Activated T-cell treated with anti-CD3 and anti-CD28 coated beads, Interleukin-2, amount 50 U/mL, for 1 hour (primary cell): ENCODE measurements around the gene CYB5R4.
"Not testable (repeated sequence)": the region's sequence is repeated elsewhere in the genome, so short reads cannot be mapped to it uniquely, and the experiment has no call there.

Experiments
- DNase-seq: peaks from one replicate; pipeline ENCODE4 v3.0.0-alpha.2; 2020

The CYB5R4 gene

GRCh38 chr6:83917001-83917400 lies 57.5 kb downstream of the CYB5R4 start:
- no peak for DNase-seq

- DNase-seq, result no peak
Measured at GRCh38 chr6:83920017-83920416, 60.5 kb downstream of the CYB5R4 start.

DNA sequence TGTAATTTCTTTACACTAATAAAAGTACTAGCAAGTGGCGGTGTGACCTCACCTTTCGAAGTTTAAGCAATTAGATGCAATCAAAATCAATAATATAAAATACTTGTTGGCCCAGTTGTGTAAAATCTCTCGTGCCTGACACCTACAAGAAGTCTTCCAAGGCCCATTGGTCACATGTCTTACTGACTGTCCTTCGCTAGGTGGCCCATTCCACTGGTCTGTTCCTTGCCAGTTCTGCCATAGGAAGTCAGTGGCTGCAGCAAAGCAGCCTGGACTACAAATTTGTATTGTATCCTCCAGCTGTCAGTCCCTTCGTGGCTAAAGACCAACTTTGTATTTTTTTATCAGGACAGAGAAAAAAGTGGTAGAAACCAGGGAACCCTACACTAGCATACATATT lies 61.8 kb downstream of the CYB5R4 start:
- DNase-seq, result no peak

GRCh38 chr6:83927470-83927869 lies 68.0 kb downstream of the CYB5R4 start:
- DNase-seq, result no peak

DNA sequence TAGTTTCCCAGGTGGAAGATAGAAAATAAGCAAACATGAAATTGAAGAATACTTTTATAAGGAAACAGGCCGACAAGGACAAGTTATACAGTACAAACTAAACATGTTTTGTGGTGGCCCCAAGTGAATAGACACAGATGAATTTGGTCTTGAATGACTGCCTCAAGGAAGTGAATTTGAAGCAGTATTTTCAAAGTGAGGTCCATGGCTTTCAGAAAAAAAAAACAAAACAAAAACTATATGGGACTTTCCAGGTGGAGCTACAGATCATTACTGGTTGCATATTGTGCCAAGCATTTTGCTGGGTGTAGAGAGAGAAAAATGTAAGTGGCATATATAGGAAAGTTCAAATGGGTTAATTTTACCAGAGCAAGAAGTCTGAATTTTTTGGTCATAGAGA lies 68.8 kb downstream of the CYB5R4 start:
- DNase-seq, result no peak

- not testable (repeated sequence) for DNase-seq
Measured at GRCh38 chr6:83946201-83946833, 86.8 kb downstream of the CYB5R4 start.

DNA sequence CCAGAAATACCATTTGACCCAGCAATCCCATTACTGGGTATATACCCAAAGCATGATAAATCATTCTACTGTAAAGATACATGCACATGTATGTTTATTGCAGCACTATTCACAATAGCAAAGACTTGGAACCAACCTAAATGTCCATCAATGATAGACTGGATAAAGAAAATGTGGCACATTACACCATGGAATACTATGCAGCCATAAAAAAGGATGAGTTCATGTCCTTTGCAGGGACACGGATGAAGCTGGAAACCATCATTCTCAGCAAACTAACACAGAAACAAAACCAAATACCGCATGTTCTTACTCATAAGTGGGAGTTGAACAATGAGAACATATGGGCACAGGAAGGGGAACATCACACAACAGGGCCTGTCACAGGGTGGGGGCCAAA lies 88.5 kb downstream of the CYB5R4 start:
- DNase-seq, result not testable (repeated sequence)

DNA sequence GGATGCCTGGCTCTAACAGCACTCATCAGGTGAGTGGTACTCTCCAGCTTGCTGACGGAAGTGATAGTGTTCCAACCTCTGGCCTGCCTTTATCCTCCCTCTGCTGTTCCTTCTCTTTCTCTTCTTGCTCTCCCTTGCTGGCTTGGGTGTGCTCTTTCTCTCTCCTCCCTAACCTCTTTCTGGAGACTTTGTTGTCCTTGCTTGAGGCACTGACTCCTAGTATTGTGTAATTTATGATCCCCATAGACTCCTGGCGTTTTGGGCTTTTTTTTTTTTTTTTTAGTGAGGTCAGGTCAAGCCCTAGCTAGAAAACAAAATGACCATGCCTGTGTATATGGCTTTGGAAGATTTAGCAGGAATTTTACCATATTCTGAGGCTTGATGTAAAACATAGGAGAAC lies 89.4 kb downstream of the CYB5R4 start:
- no peak for DNase-seq

- not testable (repeated sequence) for DNase-seq
Measured at GRCh38 chr6:83951423-83951822, 91.9 kb downstream of the CYB5R4 start.

- DNase-seq, result no peak
Measured at GRCh38 chr6:83952830-83953229, 93.3 kb downstream of the CYB5R4 start.

- no peak for DNase-seq
Measured at GRCh38 chr6:83954371-83954770, 94.9 kb downstream of the CYB5R4 start.

DNA sequence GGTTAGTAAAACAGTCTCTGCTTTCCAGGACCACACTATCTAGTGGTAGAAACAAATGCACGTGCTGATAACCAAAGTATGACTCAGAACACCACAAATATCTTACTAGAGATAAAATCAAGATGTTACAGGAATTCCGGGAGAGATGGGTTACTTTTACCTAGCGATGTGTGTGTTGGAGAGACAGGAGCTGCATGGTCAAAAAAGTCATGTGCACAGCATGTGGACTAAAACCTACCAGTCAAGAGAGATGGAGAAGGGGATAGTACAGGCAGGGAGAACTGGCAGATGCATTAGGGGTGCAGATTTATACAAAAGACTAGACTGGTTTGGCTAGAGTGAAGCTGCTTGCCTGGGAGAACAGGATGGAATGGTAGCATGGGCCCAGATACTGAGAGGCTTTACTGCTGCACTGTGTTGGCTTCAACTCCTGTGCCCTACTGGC lies 98.8 kb downstream of the CYB5R4 start:
- DNase-seq, result no peak

DNA sequence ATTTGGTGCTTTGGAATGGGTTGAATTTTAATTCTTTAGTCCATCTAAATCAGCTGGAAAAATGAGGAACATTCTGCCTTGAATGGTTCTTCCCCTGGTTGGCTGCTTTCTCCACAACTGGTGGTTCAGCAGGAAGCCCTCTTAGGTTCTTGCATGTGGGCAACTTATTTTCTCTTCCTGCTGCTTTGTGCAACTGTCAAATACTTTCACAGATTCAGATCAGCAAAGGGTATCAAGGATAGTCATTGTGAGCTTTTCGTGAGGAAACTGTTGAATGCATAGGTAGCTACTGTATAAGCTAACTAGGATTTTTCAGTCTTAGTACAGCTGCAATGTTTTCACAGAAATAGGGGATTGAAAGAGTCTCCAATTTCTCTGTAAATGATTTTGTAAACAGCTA lies 101.2 kb downstream of the CYB5R4 start:
- DNase-seq, result no peak

DNA sequence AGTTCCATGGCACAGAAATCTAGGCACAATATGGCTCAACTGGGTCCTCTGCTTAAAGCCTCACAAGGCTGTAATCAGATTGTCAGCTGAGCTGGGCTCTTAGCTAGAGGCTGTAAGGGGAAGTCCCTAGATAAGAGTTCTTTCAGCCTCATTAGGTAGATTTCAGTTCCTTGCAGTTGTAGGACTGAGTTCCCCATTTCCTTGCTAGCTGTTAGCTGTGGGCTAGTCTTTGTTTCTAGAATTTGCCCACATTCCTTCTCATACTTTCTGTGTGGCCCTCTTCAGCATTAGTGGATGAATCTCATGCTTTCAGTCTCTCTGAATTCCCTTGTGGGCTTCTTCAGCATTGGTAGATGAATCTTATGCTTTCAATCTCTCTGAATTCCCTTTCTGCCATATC lies 103.1 kb downstream of the CYB5R4 start:
- DNase-seq, result no peak

DNA sequence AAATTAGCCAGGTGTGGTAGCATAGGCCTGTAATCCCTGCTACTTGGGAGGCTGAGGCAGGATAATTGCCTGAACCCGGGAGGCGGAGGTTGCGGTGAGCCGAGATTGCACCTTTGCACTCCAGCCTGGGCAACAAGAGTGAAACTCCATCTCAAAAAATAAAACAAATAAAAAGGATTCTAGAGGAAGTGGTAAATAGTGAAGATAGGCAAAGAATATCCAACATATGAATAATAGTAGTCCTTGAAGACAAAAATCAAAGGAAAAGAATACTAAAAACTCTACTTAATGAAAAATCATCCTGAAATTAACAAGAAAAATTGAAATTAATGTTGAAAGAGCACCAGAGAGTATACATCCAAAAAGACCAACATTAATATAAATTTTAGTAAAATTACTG lies 107.0 kb downstream of the CYB5R4 start:
- no peak for DNase-seq

- no peak for DNase-seq
Measured at GRCh38 chr6:83970582-83970981, 111.1 kb downstream of the CYB5R4 start.

- DNase-seq, result no peak
Measured at GRCh38 chr6:83974409-83975050, 115.0 kb downstream of the CYB5R4 start.

- no peak for DNase-seq
Measured at GRCh38 chr6:83976037-83976755, 116.7 kb downstream of the CYB5R4 start.

DNA sequence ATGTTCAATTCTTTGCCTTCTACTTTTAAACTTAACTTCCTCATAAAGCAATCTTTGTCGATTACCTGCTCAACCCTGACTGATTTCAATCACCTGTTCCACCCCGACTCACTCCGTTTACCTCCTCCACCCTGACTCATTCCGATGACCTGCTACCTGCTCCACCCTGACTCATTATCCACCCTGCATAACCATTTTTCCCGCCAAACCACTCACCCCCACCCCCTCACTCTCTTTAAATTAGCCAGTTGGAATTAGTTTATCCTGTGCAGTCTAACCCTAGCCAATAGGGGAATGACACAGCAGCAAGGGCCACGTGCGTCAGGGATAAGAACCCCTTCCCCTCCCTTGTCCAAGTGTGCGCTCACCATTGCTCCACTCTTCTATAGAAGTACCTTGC lies 117.4 kb downstream of the CYB5R4 start:
- no peak for DNase-seq

- DNase-seq, result no peak
Measured at GRCh38 chr6:83978324-83978734, 118.8 kb downstream of the CYB5R4 start.

DNA sequence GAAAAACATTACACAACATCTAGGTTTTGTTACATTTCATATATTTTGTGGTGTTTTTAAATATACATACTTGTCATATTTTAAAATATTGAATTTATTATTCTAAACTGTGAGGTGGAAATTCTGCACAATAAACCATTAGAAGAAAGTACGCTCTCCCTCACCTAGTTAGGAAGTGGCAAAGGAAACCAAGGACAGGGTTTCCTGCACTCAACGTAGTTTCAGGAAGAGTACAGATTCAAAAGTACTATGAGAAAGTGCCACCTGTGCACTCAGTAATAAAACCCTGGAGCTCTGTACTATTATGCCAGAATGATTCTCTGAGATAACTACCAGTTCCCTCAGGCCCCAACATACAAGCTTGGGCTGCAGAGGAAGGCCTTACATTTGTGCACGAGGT lies 119.5 kb downstream of the CYB5R4 start:
- DNase-seq, result no peak

GRCh38 chr6:83984411-83984810 lies 124.9 kb downstream of the CYB5R4 start:
- no peak for DNase-seq

- no peak for DNase-seq
Measured at GRCh38 chr6:83985308-83985713, 125.8 kb downstream of the CYB5R4 start.

GRCh38 chr6:83985715-83986114 lies 126.2 kb downstream of the CYB5R4 start:
- no peak for DNase-seq
